GM19025 (cell line): Measurements from ENCODE around the gene MMS22L.
"Not testable (repeated sequence)": the region's sequence is repeated elsewhere in the genome, so short reads cannot be mapped to it uniquely, and the experiment has no call there.

Experiments
- ATAC-seq: cut with Tn5 transposase; IDR thresholded peaks from one replicate; pipeline ENCODE4 v1.9.1; 2021; ENCODE audit warnings: mild to moderate bottlenecking, low read depth, moderate library complexity; ENCODE audit not compliant: unreplicated experiment

The MMS22L gene

GRCh38 chr6:97231911-97232310 is 51.1 kb downstream of the MMS22L start:
- ATAC-seq: no peak

GRCh38 chr6:97222903-97223302 is 60.1 kb downstream of the MMS22L start:
- ATAC-seq: no peak

GRCh38 chr6:97218912-97219311 is 64.1 kb downstream of the MMS22L start:
- no peak for ATAC-seq

- no peak for ATAC-seq
Measured at GRCh38 chr6:97215157-97215769, 67.8 kb downstream of the MMS22L start.

GRCh38 chr6:97214671-97215070 is 68.3 kb downstream of the MMS22L start:
- ATAC-seq: no peak

- ATAC-seq: no peak
Measured at GRCh38 chr6:97207383-97207782, 75.6 kb downstream of the MMS22L start.

GRCh38 chr6:97205966-97206365 is 77.0 kb downstream of the MMS22L start:
- ATAC-seq: no peak

- ATAC-seq: no peak
Measured at GRCh38 chr6:97203343-97203742, 79.7 kb downstream of the MMS22L start.

GRCh38 chr6:97198046-97198565 is 84.9 kb downstream of the MMS22L start:
- ATAC-seq: no peak

- no peak for ATAC-seq
Measured at GRCh38 chr6:97195117-97195516, 87.9 kb downstream of the MMS22L start.

GRCh38 chr6:97189767-97190166 is 93.2 kb downstream of the MMS22L start:
- ATAC-seq: no peak

- ATAC-seq: no peak
Measured at GRCh38 chr6:97187951-97188350, 95.1 kb downstream of the MMS22L start.

- peak; percentile 86 for ATAC-seq
Measured at GRCh38 chr6:97186416-97186999, 96.5 kb downstream of the MMS22L start.

- ATAC-seq: no peak
Measured at GRCh38 chr6:97177905-97178304, 105.1 kb downstream of the MMS22L start.

GRCh38 chr6:97176468-97176867 is 106.5 kb downstream of the MMS22L start:
- ATAC-seq: no peak

- no peak for ATAC-seq
Measured at GRCh38 chr6:97175806-97176205, 107.2 kb downstream of the MMS22L start.

- ATAC-seq: no peak
Measured at GRCh38 chr6:97174471-97174870, 108.5 kb downstream of the MMS22L start.

- no peak for ATAC-seq
Measured at GRCh38 chr6:97160280-97160679, 122.7 kb downstream of the MMS22L start.

GRCh38 chr6:97155447-97155846 is 127.6 kb downstream of the MMS22L start:
- ATAC-seq: not testable (repeated sequence)

- ATAC-seq: no peak
Measured at GRCh38 chr6:97154015-97154414, 129.0 kb downstream of the MMS22L start.

GRCh38 chr6:97151601-97152000 is 131.4 kb downstream of the MMS22L start:
- no peak for ATAC-seq

- ATAC-seq: no peak
Measured at GRCh38 chr6:97150932-97151331, 132.1 kb downstream of the MMS22L start.
